SJSA1 (cell line): ENCODE measurements around the gene ZNF701. TPM values are rescaled to one million over a fixed set of nuclear protein-coding genes. Genes with fewer than 3 reads are reported as not detected.
A peak's percentile ranks its signal among the peaks of the same experiment; 100 is the strongest.
"Not testable (repeated sequence)": the region's sequence is repeated elsewhere in the genome, so short reads cannot be mapped to it uniquely, and the experiment has no call there.

Experiments used
- DNase-seq, 2 experiments: peaks; one replicate each; pipeline ENCODE4 v3.0.0-alpha.2; 2015 to 2020; ENCODE audit warnings: low spot score in 2 of 2, low read depth in 1 of 2
- H3K27ac ChIP-seq: fragments of 250-450 bp; sonication (Bioruptor Pico); 2 replicates; pipeline ENCODE4 v1.5.1; 2020; ENCODE audit warnings: mild to moderate bottlenecking, moderate library complexity
- H3K27me3 ChIP-seq: fragments of 250-450 bp; sonication (Bioruptor Pico); replicated peaks from 2 replicates; pipeline ENCODE4 v1.5.1; 2020; ENCODE audit warnings: mild to moderate bottlenecking, moderate library complexity
- H3K36me3 ChIP-seq: fragments of 250-450 bp; sonication (Bioruptor Pico); 2 replicates; pipeline ENCODE4 v1.5.1; 2020; ENCODE audit warnings: mild to moderate bottlenecking
- H3K4me1 ChIP-seq: fragments of 250-450 bp; sonication (Bioruptor Pico); replicated peaks from 2 replicates; pipeline ENCODE4 v1.6.1; 2021; ENCODE audit warnings: mild to moderate bottlenecking
- H3K4me3 ChIP-seq: fragments of 250-450 bp; sonication (Bioruptor Pico); 2 replicates; pipeline ENCODE4 v1.5.1; 2020; ENCODE audit warnings: mild to moderate bottlenecking
- H3K9me3 ChIP-seq: fragments of 250-450 bp; sonication (Bioruptor Pico); replicated peaks from 2 replicates; pipeline ENCODE4 v1.5.1; 2020; ENCODE audit warnings: mild to moderate bottlenecking
- total RNA-seq: library from RNA; depleted of rRNA; stranded (reverse); fragments of >200 nt; shearing (Covaris generic); gene quantifications from 2 replicates; pipeline ENCODE4 v1.2.3, GENCODE V29; 2014; rRNA removed

Gene ZNF701
- total RNA-seq, result 4.4 and 8.7 TPM in 2 replicates

- H3K9me3 ChIP-seq, result peaks cover under 1% of the 10 kb centered on the region; the same call in 1 of the 2 replicates
- H3K4me1 ChIP-seq, result peaks cover 14% of the 10 kb centered on the region
- peak within 1 kb of the TSS; percentile 83 for H3K27ac ChIP-seq
- H3K4me3 ChIP-seq, result peak within 1 kb of the TSS; percentile 64
- peak; percentile 95 to 96 for DNase-seq
- peaks cover 37% of the 10 kb centered on the region for H3K36me3 ChIP-seq
- no peaks in the 10 kb centered on the region for H3K27me3 ChIP-seq
Measured at GRCh38 chr19:52570000-52570861, at the start of gene ZNF701. TSS of gene ZNF701 (plus strand) at chr19:52570287. CDS start at chr19:52574148, 3,861 bp downstream.

GRCh38 chr19:52522551-52522950 is 47.5 kb upstream of the ZNF701 start:
- H3K9me3 ChIP-seq, result 0 out of 2 replicates have a peak, but pooled peaks cover 2% of the 10 kb centered on the region
- H3K27ac ChIP-seq, result no peak overlapping the region
- H3K36me3 ChIP-seq, result no peaks in the 10 kb centered on the region
- H3K4me1 ChIP-seq, result peaks cover 5% of the 10 kb centered on the region; the same call in 1 of the 2 replicates
- no peaks in the 10 kb centered on the region for H3K27me3 ChIP-seq
- no peak for DNase-seq
- H3K4me3 ChIP-seq, result no peak overlapping the region

- H3K4me1 ChIP-seq, result peaks cover 5% of the 10 kb centered on the region; the same call in 1 of the 2 replicates
- H3K36me3 ChIP-seq, result peaks cover 5% of the 10 kb centered on the region; the same call in 1 of the 2 replicates
- 0 out of 2 replicates have a peak, but pooled peaks cover 4% of the 10 kb centered on the region for H3K9me3 ChIP-seq
- no peak for DNase-seq
- H3K27ac ChIP-seq, result no peak overlapping the region
- H3K4me3 ChIP-seq, result no peak overlapping the region
- no peaks in the 10 kb centered on the region for H3K27me3 ChIP-seq
Measured at GRCh38 chr19:52524086-52524485, 46.0 kb upstream of the ZNF701 start.

- Histone ChIP-seq H3K27ac (peak within 1 kb of the TSS; percentile 78), H3K9me3 (0 out of 2 replicates have a peak, but pooled peaks cover 2% of the 10 kb centered on the region), H3K27me3 (no peaks in the 10 kb centered on the region), H3K4me3 (peak within 1 kb of the TSS; percentile 78), H3K36me3 (peaks cover 10% of the 10 kb centered on the region), H3K4me1 (peaks cover 5% of the 10 kb centered on the region; the same call in 1 of the 2 replicates)
- DNase-seq, result peak; percentile 92 to 95
Measured at GRCh38 chr19:52527134-52527955, 42.7 kb upstream of the ZNF701 start, which contains the start of gene ZNF808. TSS of gene ZNF808 (plus strand) at chr19:52527668. CDS start at chr19:52543285, 15,617 bp downstream.

GRCh38 chr19:52527956-52528351 is 42.1 kb upstream of the ZNF701 start:
- DNase-seq, result no peak
- Histone ChIP-seq H3K36me3 (peaks cover 10% of the 10 kb centered on the region), H3K4me3 (peak overlapping the region; percentile 78), H3K9me3 (0 out of 2 replicates have a peak, but pooled peaks cover 2% of the 10 kb centered on the region), H3K4me1 (peaks cover 5% of the 10 kb centered on the region; the same call in 1 of the 2 replicates), H3K27me3 (no peaks in the 10 kb centered on the region), H3K27ac (peak overlapping the region; percentile 78)

- Histone ChIP-seq H3K36me3 (peaks cover 10% of the 10 kb centered on the region), H3K27me3 (no peaks in the 10 kb centered on the region), H3K9me3 (0 out of 2 replicates have a peak, but pooled peaks cover 2% of the 10 kb centered on the region), H3K4me1 (no peaks in the 10 kb centered on the region), H3K27ac (no peak overlapping the region), H3K4me3 (no peak overlapping the region)
- no peak for DNase-seq
Measured at GRCh38 chr19:52532480-52532879, 37.6 kb upstream of the ZNF701 start.

GRCh38 chr19:52533901-52534300 is 36.2 kb upstream of the ZNF701 start:
- peaks cover 5% of the 10 kb centered on the region for H3K36me3 ChIP-seq
- H3K4me1 ChIP-seq, result no peaks in the 10 kb centered on the region
- H3K27ac ChIP-seq, result no peak overlapping the region
- no peaks in the 10 kb centered on the region for H3K27me3 ChIP-seq
- no peak for DNase-seq
- H3K9me3 ChIP-seq, result no peaks in the 10 kb centered on the region
- no peak overlapping the region for H3K4me3 ChIP-seq

GRCh38 chr19:52535385-52535770 is 34.7 kb upstream of the ZNF701 start:
- not testable (repeated sequence) for H3K4me3 ChIP-seq, H3K36me3 ChIP-seq, H3K27ac ChIP-seq

GRCh38 chr19:52535771-52536447 is 34.2 kb upstream of the ZNF701 start:
- Histone ChIP-seq H3K9me3 (no peaks in the 10 kb centered on the region), H3K36me3 (peaks cover 6% of the 10 kb centered on the region; the same call in 1 of the 2 replicates), H3K27ac (no peak overlapping the region), H3K4me1 (no peaks in the 10 kb centered on the region), H3K4me3 (no peak overlapping the region), H3K27me3 (no peaks in the 10 kb centered on the region)
- no peak for DNase-seq

More at GRCh38 chr19:52535385-52535770, 34.7 kb upstream of the ZNF701 start:
- H3K9me3 ChIP-seq, H3K27me3 ChIP-seq, DNase-seq, H3K4me1 ChIP-seq: not testable (repeated sequence)

- no peak overlapping the region for H3K27ac ChIP-seq
- DNase-seq, result no peak
Measured at GRCh38 chr19:52536448-52536800, 33.7 kb upstream of the ZNF701 start.

GRCh38 chr19:52538815-52539214 is 31.3 kb upstream of the ZNF701 start:
- H3K4me3 ChIP-seq, H3K9me3 ChIP-seq, H3K27me3 ChIP-seq, H3K4me1 ChIP-seq, H3K27ac ChIP-seq, DNase-seq, H3K36me3 ChIP-seq: not testable (repeated sequence)

More at GRCh38 chr19:52536448-52536800, 33.7 kb upstream of the ZNF701 start:
- no peaks in the 10 kb centered on the region for H3K9me3 ChIP-seq
- no peaks in the 10 kb centered on the region for H3K4me1 ChIP-seq
- H3K27me3 ChIP-seq, result no peaks in the 10 kb centered on the region
- H3K36me3 ChIP-seq, result peaks cover 6% of the 10 kb centered on the region; the same call in 1 of the 2 replicates
- H3K4me3 ChIP-seq, result no peak overlapping the region

- not testable (repeated sequence) for H3K4me3 ChIP-seq, DNase-seq, H3K4me1 ChIP-seq, H3K27ac ChIP-seq, H3K9me3 ChIP-seq, H3K27me3 ChIP-seq
- peaks cover 21% of the 10 kb centered on the region for H3K36me3 ChIP-seq
Measured at GRCh38 chr19:52541176-52541575, 28.9 kb upstream of the ZNF701 start.

- Histone ChIP-seq H3K4me3 (no peak overlapping the region), H3K36me3 (peaks cover 23% of the 10 kb centered on the region), H3K27me3 (no peaks in the 10 kb centered on the region), H3K27ac (no peak overlapping the region), H3K9me3 (no peaks in the 10 kb centered on the region), H3K4me1 (no peaks in the 10 kb centered on the region)
- DNase-seq, result no peak
Measured at GRCh38 chr19:52541608-52542007, 28.5 kb upstream of the ZNF701 start.
